ENCODE measurements around the gene VPS26B.
"Not testable (repeated sequence)": the region's sequence is repeated elsewhere in the genome, so short reads cannot be mapped to it uniquely, and the experiment has no call there.

The VPS26B gene

GRCh38 chr11:134231958-134232659 lies 7.6 kb downstream of the VPS26B start:
- no peak for DNase-seq (ENCODE audit: low read depth)

- DNase-seq (ENCODE audit: low read depth) = no peak
Observed at GRCh38 chr11:134233729-134234179, 9.3 kb downstream of the VPS26B start.

DNA sequence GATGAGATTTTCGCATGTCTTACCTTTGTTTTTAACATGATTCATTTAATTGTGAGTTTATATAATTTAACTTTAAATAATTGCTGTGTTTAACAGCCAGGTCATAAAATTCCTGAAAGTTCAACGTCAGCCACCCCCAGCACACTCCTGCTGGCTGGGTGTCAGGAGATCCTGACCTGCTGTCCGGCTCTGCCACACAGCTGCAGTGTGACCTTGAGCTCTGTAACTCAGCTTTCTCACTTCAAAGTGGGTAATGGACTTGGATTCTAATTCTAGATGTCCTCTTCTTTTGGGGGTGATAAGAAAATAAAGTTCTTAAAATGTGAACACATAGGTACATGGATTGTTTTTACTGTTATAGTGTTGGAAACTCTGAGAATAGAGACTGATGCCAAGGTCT lies 10.9 kb downstream of the VPS26B start:
- no peak for DNase-seq (ENCODE audit: low read depth)

DNA sequence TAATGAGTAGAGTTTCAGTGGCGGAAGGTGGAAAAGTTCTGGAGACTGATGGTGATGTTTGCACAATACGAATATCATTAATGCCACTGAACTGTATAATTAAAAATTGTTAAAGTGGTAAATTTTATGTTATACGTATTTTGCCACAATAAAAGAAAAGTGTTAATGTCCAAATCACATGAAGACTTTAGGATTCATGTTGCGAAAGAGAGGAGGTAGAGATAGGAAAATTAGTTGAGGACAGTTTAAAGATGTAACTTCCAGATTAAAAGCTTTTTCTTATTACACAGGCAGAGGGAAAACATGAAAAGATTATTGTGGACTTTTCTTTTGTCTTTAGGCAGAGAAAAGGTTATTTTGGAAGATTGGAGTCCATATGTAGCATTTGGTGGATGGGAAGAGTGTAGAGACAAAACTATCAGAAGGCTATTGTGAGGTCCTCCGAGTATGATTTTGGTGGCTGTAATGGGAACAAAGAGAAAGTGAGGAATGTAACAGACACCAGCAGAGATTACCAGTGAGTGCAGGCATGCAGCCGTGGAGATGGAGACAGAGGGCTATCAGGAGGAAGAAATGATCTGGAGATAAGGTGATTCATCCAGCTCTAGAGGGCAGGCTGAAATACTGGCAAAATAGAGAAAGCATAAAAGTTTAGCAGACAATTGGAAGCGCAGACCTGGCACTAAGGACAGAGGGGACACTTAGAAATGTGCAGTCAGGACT lies 12.5 kb downstream of the VPS26B start:
- DNase-seq (ENCODE audit: low read depth) = no peak

DNA sequence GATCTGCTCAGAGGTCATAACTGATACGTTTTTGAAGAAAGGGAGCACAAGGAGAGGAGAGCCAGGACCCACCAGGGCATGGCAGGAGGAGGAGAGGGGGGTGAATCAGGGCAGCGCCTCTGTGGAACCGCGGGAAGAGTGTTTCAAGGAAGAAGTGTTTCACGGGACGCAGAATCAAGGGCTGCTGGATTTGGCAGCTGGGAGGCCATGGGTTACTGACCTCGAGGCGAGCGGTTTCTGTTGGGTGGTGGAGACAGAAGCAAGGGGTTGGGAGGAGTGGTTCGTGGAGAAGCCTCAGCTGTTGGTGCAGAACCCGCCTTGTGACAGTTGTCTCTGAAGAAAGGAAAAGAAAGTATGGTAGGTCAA lies 13.1 kb downstream of the VPS26B start:
- no peak for DNase-seq (ENCODE audit: low read depth)

GRCh38 chr11:134238956-134239355 lies 14.5 kb downstream of the VPS26B start:
- DNase-seq (ENCODE audit: low read depth) = no peak

DNA sequence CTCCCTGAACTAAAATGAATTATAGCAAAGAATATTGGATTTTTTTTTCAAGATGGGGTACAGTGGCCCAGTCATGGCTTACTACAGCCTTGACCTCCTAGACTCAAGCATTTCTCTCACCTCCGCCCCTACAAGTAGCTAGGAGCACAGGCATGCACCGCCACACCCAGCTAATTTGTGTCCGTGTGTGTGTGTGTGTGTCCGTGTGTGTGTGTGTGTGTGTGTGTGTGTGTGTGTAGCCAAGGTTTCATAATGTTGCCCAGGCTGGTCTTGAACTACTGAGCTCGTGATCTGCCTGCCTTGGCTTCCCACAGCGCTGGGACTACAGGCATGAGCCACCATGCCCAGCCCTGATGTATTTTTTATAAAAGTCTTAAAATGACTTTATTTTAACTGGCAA lies 16.1 kb downstream of the VPS26B start:
- no peak for DNase-seq (ENCODE audit: low read depth)

DNA sequence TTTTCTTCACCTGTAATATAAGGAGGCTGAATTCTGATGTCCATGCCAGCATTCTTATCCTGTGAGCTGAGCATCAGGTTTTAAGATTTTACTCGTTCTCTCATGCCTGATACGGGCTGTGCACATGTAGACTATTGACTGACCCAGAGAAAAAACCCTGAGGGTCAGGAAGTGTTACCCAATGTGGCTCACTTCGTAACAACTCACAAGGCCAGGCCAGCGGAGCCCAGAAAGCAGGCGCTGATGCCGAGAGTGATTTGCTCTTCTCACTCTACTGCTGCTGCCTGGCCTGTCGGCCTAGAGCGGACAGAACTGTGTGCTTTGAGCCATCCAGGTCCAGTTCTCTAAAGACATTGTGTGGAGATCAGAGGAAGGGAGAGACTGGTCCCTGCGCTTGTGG lies 17.9 kb downstream of the VPS26B start:
- no peak for DNase-seq (ENCODE audit: low read depth)

DNA sequence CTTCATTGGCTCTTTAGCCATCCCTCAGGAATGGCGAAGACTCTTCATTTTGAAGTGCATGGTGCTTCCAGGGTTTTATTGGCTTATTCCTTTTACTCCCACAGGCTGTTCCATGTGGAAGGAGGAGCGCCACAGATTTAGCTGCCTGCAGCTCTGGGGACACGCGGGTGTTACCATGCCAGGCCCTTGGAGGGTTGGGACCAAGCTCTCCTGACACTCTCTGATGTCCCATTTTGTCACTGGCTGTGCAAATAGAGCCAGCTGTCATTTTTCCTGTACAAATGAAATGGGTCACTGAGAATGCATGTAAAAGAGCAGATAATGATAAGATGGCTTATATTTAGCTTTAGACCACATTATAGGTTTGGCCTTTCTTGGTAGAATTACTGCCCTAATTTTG lies 19.4 kb downstream of the VPS26B start:
- DNase-seq (ENCODE audit: low read depth) = no peak

DNA sequence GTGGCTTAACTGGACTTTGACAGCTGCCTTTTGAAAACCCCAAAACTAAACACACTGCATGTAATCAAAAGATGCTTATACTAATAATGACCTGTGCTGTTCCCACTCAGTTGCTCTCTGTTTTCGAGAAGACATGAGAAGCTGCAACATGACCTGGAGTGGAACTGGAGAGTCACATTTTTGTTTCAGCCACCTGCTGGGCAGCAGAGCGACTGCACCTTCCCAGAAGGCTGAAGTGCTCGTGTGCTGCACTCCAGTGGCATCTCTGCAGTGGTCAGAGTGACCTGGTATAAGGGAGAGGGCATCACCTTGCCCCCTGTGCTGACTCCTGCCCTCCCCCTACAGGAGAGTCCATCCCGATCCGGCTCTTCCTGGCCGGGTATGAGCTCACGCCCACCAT lies 20.1 kb downstream of the VPS26B start:
- no peak for DNase-seq (ENCODE audit: low read depth)

DNA sequence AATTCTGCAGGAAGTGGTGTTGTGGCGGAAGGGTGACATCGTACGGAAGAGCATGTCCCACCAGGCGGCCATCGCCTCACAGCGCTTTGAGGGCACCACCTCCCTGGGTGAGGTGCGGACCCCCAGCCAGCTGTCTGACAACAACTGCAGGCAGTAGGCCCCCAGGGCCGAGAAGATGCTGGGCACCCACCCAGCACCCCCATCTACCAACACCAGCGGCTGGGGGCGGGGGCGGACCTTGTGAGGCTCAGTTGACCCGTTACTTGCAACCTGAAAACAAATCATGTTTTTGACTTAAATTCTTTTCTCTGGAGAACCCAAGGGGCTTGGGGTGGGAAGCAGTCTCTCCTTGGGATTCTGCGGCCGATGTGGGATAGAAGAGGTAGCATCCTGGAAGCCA lies 21.0 kb downstream of the VPS26B start:
- no peak for DNase-seq (ENCODE audit: low read depth)

GRCh38 chr11:134246100-134246499 lies 21.6 kb downstream of the VPS26B start:
- no peak for DNase-seq (ENCODE audit: low read depth)

GRCh38 chr11:134246678-134247077 lies 22.2 kb downstream of the VPS26B start:
- DNase-seq (ENCODE audit: low read depth) = no peak

DNA sequence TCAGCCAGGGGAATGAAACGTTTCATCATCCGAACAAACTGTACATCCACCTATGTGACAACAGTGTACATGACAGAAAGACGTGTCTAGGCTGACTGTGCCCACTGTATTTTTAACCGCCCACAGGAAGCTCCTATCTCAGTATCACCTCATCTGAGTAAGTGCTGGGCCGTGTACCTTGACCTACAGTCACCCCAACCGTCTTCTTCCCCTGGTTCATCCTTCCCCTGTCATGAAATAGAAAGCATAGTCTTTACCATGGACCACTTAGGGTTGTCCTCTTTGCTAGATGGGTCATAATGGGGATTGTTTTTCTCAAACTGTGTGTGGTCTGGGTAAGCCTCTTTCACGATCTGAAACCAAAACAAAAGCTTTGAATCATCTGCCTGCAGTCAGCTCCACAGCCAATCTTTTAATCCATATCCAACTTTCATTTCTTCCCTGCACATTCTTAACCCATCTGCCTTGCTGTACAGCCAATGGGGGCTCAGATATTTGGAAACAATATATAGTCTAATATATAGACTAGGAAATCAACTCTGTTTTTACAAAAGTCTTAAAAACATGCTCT lies 24.5 kb downstream of the VPS26B start:
- no peak for DNase-seq (ENCODE audit: low read depth)

- DNase-seq (ENCODE audit: low read depth) = no peak
Observed at GRCh38 chr11:134250246-134250645, 25.8 kb downstream of the VPS26B start.

GRCh38 chr11:134250675-134251074 lies 26.2 kb downstream of the VPS26B start:
- no peak for DNase-seq (ENCODE audit: low read depth)

GRCh38 chr11:134252346-134253187 lies 28.1 kb downstream of the VPS26B start:
- DNase-seq (ENCODE audit: low read depth) = peak; percentile 15

- DNase-seq (ENCODE audit: low read depth) = peak; percentile 93
Observed at GRCh38 chr11:134253188-134253993, 28.9 kb downstream of the VPS26B start, which contains the start of the genes ACAD8 and THYN1. Gene ACAD8, plus strand, starts transcription at chr11:134253568. Its CDS starts 33 bp downstream, at chr11:134253601. Gene THYN1, minus strand, starts transcription at chr11:134253352. Its CDS starts 470 bp downstream, at chr11:134252882.

- no peak for DNase-seq (ENCODE audit: low read depth)
Observed at GRCh38 chr11:134254433-134255183, 30.1 kb downstream of the VPS26B start.

- DNase-seq (ENCODE audit: low read depth) = not testable (repeated sequence)
Observed at GRCh38 chr11:134255184-134255561, 30.7 kb downstream of the VPS26B start.

- DNase-seq (ENCODE audit: low read depth) = no peak
Observed at GRCh38 chr11:134257101-134257500, 32.6 kb downstream of the VPS26B start.

Data from activated T-cell treated with anti-CD3 and anti-CD28 coated beads for 24 hours (primary cell).